ENCODE measurements around the gene NPDC1.
"Not testable (repeated sequence)": the region's sequence is repeated elsewhere in the genome, so short reads cannot be mapped to it uniquely, and the experiment has no call there.

NPDC1 gene

DNA sequence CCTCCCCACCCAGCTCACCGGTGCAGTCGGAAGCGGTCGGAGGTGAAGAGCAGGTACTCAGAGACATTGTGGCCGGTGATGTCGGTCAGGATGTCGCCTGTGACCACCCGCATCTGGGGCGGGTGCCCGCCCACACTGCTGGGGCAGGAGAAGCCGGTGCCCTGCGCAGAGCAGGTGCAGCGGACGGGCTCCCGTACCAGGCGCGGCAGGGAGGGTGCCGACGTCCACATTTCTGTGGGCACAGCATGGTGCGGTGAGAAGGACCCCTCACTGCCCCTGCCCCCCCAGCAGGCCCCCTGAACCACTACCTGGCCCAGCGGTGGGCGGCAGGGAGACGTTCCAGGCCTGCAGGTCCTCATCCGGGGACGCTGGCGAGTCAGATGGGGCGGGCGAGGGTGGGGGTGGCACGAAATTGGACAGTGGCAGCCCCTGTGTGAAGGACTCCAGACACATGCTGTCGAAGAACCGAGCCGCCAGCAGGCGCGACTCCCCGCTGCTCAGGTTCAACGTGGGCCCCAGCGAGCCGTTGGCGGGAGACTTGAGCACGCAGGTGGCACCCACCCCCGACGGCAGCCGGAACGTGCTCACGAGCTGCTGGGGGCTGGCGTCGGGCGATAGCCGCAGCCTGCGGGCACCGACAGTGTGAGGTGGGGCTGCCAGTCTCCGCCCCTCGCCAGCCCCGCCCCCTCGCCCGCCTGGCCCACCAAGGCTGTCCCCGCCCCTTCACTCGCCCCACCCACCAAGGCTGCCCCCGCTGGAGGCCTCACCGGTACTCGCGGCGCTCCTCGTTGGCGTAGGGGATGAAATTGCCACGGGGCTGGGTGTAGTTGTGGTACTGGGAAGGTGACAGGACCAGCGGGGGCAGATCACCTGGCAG is 33.0 kb downstream of the NPDC1 start:
- DNase-seq (ENCODE audit: low read depth in 1 of 2, low spot score in 1 of 2), result no peak

DNA sequence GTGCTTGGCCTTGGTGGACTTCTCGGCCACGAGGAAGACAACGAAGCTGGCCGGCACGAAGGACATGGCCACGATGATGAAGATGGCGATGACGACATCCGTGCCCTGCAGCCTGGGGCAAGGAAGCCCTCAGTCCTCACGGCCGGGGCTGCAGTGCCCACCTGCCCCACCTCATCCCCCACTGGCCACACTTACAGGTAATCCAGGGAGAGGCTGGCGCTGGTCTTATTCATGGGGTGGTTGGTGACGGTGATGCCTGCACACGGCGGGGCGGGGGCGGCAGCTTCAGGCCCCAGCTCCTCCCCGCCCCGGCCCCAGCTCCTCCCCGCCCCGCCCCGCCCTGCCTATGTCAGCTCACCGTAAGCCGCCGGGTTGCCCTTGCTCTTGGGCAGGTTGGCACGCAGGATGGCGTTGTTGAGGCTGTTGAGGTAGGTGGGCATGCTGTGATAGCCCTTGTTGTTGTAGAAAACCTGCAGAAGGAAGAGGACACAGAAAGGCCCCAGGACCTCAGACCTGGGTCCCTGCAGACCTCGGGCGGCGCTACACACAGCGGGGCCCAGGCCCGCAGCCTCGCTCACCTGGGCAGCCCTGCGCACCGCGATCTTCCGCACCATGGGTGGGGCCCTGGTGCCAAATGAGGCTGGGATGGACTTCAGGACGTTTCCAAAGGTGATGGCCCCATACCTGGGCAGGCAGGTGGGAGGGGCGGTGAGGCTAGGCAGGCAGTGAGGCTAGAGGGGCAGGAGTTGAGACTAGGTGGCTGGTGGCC is 33.9 kb downstream of the NPDC1 start:
- DNase-seq (ENCODE audit: low read depth in 1 of 2, low spot score in 1 of 2), result no peak

DNA sequence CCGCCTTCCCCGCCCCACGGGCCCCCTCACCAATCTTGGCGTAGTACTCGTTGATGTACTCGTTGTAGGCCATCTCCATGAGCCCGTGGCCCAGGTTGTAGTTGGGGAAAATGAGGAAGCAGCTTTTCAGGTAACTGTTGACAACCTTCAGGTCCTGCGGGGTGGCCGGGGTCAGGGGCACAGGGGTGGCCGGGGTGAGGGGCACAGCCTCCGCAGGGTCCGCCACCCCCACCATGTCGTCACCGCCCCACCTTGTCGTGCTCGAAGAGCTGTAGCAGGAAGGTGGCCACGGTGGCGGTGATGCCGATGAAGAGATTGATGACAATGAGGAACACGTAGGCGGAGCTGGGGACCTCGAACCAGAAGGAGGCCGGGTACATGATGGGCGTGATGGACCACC is 34.8 kb downstream of the NPDC1 start:
- no peak for DNase-seq (ENCODE audit: low read depth in 1 of 2, low spot score in 1 of 2)

DNA sequence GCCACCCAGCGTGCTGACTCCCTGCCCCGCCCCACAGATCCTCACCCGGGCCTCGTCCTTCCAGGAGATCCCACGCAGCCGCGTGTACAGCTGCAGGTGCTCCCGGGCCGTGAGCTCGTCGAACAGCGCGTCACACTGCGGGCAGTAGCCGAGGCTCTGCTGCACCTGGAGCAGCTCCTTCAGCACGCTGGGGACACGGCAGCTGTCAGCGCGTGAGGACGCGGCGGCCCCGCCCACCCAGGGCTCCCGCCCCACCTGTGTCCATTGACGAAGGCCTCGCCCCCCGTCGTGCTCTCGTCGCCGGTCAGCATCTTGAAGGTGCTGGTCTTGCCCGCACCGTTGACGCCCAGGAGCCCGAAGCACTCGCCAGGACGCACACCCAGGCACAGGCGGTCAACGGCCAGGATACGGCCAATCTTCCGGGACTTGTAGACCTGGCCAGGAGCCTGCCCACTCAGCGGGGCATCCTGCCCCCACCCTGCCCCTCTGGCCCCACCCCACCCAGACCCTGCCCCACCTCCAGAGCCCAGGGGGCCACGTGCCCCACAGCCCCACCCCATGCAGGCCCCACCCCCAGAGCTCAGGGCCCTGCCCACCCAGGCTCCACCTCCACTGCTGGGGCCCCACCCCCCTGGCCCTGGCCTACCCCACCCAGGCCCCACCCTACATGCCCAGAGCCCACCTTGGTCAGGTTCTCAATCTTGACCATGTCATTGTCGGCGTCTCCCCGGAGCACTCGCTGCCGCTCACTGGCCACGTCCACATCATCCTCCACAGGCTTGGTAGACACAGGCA is 35.8 kb downstream of the NPDC1 start:
- no peak for DNase-seq (ENCODE audit: low read depth in 1 of 2, low spot score in 1 of 2)

DNA sequence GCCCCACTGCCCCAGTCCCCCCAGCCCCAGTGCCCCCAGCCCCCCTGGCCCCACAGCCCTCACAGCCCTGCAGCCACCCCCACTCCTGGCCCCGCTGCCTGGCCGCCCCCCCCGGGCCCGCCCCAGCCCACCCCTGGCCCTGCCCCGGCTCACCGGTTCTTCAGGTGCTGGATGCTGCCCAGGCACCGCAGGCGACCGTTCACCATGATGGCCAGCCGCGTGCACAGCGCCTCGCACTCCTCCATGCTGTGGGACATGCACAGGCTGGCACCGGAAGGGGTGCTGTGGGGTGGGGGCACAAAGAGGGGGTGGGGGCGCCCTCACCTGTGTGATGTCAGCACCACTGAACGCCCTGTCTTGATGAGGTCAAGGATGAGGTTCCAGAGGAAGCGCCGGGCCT is 36.8 kb downstream of the NPDC1 start:
- DNase-seq (ENCODE audit: low read depth in 1 of 2, low spot score in 1 of 2), result no peak

DNA sequence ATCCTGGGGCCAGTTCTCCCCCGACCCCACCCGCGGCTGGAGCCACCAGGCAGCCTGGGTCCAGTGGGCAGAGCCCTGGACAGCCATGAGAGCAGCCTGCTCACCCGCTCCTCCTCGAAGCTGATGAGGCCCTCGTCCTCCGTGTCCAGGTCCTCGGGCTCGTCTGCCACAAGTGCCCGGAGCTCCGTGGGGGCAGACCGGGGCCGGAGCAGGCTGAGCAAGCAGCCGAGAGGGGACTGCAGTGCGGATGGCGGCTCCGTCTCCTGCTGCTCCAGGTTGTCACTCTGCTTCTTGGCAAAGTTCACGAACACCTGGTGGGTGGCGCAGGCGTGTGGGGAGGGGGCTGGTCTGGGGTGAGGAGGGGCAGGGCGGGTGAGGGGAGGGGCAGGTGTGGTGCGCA is 37.7 kb downstream of the NPDC1 start:
- no peak for DNase-seq (ENCODE audit: low read depth in 1 of 2, low spot score in 1 of 2)

DNA sequence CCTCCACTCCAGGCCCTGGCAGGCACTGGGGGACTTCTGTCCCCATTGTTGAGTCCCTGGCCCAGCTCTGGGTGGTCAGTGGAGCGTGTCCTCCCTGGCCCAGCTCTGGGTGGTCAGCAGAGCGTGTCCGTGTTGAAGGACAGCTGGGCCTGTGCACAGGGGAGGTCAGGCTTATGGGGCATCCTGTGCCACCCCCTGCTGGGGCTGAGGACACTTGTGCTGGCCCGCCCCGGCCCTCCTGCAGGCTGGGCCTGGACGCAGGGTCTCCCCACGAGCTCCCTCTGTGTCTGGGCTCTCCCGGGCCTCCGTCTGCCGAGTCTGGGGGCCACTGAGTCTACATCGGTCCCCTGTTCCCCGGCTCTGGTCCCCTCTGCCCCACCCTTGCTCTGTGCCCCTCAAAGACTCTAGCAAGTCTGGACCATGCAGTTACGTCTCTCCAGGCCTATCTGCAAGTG is 38.1 kb downstream of the NPDC1 start:
- no peak for DNase-seq (ENCODE audit: low read depth in 1 of 2, low spot score in 1 of 2)

DNA sequence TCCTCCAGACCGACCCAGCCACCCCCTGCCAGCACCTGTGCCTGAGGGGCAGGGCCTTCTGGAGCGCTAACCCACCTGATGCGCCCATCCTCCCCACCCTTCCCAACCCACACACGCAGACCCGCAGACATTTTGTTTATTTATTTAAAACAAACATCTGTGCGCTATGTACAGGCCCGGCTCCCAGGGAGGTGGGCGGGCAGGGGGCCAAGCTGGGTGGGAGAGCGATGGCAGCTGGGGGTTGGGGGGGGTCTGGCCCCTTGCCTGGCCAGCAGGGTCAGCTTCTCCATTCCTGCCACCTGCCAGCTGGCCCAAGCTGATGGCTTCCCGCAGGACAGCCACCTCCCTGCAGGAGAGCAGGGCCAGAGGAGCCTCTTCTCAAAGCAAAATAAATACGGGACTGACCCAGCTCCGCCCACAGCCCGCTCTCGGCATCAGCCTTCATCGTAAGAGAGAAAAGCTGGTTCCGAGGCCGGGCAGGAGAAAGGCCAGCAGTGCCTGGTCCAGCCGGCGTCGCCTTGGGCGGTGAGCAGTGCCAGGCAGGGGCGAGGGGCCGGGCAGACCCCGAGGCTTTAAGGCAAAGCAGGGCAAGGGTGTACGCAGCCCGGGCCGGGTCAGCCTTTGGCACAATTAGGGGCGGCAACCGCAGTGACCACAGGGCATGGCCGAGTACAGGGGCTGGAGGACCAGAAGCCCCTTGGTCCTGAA is 38.7 kb downstream of the NPDC1 start:
- DNase-seq (ENCODE audit: low read depth in 1 of 2, low spot score in 1 of 2), result no peak

DNA sequence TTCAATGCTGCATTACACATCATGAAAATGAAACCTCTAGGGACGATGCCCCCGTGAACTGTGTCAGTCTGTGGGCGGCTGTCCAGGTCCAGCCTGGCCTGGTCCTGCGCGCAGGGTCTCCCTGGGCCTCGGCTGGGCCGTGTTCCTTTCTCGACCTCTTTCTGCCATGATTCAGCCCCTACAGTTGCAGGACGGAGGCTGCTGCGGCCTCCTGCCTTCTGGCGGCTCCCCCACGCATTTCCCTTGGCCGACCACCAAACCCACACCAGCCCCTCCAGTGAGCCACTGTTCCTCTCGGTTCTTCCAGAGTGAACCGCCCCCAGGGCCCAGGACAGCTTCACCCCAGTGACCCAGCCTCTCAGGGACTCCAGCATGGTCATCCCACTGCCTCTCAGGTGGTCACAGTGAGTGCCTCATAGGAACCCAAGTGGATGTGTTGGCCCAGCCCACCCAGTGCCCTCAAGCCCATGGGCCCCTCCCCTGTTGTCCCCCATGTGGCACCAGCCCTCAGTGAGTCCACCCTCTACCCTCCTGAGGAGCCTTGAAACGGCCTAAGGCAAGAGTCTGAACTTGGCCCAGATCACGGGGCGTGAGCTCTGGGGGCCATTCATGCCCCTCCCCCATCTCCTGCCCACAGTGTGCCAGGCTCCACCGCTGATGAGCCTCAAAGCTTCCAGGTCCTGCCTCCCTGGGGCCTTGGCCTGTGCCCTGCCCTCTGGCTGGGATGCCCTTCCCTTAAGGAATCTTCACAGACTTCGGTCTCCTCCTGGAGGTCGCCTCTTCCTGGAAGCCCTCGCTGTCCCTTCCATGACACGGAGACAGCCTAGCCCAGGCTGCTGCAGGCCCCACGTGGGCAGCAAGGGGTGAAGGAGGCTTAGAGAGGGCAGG is 39.6 kb downstream of the NPDC1 start:
- DNase-seq (ENCODE audit: low read depth in 1 of 2, low spot score in 1 of 2), result no peak

DNA sequence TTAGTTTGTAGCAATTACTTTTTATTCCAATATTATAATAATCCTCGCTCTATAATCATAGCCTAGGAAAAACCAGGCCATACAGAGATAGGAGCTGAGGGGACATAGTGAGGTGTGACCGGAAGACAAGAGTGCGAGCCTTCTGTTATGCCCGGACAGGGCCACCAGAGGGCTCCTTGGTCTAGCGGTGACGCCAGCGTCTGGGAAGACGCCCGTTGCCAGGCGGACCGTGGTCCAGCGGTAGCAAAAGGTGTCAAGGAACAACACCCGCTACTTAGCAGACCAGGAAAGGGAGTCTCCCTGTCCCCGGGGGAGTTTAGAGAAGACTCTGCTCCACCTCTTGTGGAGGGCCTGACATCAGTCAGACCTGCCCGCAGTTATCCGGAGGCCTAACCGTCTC is 41.7 kb downstream of the NPDC1 start:
- DNase-seq (ENCODE audit: low read depth in 1 of 2, low spot score in 1 of 2), result not testable (repeated sequence)

DNA sequence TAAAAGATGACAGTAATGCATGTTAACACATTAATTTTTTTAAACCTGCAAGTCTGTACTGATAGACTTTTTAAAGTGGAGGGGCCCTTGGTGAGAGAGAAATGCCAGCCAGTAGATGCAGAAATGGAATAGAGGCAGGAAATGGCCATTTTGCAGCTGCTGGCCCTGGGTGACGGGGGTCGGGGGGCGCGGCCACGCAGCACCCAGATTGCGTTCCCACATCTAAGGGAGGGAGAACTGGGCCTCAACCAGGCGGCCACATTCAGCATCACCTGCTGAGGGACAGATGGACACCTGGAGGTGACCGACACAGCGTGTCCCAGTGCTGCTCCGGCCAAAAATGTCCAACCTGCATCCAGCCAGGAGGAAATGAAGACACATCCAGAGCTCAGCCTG is 43.3 kb downstream of the NPDC1 start:
- no peak for DNase-seq (ENCODE audit: low read depth in 1 of 2, low spot score in 1 of 2)

DNA sequence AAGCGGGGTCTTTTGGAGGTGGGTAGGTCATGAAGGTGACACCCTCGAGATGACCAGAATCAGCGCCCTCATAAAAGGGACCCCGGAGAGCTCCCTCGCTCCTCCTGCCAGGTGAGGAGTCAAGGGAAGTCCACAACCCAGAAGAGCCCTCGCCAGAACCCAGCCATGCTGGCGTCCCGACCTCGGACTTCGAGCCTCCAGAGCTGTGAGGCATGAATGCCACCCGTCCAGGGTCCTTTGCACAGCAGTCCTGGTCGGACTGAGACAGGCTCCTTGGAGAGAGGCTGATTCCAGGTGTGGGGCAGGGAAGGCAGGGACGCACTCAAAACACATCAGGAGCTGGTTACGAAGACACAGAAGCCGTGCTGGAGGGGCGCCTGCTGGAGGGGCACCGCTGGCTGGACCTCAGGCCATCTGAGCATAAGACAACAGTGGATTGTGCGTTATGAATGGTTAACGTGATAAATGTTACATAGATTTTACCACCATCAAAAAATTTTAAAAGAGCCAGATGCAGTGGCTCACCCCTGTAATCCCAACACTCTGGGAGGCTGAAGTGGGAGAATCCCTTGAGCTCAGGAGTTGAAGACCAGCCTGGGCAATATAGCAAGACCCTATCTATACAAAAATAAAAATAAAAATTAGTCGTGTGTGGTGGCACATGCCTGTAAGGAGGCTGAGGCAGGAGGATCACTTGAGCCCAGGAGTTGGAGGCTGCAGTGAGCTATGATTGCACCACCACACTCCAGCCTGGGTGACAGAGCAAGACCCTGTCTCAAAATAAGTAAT is 43.9 kb downstream of the NPDC1 start:
- DNase-seq (ENCODE audit: low read depth in 1 of 2, low spot score in 1 of 2), result no peak

DNA sequence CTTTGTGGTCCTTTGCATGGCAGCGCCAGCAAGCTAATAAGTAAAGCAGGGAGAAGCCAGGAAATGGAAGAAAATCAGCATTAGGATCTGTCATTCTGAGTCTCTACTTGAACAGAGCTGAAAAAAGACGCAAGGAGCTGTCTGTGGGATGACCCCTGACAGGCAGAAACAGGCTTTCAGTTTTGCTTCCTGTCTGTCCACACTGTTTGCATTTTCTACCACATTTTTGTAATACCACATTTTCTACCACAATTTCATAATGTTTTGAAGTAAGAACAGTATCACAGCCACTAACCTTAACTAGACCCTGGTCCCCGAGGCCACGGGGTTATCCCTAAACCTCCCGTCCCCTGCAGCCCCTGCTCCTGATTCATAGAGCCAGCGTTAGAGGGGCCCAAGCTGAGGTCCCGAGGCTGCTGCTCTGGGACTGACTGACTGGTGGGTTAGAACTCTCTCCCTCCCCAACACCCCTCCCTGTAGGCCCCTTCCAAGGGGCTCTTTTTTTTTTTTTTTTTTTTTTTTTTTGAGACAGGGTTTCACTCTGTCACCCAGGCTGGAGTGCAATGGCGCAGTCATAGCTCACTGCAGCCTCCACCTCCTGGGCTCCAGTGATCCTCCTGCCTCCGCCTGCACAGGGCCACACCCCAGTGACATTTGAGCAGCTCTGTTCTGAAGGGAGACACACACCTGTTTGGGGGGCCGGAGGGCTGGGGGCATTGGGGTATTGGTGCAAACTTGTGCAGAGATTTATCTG is 45.6 kb downstream of the NPDC1 start:
- DNase-seq (ENCODE audit: low read depth in 1 of 2, low spot score in 1 of 2), result no peak

DNA sequence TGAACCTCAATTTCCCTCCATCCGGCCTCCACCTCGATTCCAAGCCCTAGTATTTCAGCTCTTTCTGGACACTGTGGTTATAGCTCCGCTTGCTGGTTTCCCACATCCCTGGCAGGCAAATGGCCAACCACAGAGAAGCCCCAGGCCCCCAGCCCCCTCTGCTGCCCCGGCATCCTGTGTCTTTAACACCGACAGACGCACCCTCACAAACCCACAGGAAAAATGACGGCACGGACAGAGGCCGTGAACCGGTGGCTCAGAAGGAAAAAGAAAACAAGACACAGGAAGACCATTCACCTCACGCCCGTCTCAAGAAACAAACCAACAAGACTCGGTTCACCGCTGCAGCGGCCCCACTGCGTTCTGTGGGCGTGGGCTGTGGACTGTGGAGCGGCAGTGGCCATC is 48.1 kb downstream of the NPDC1 start:
- DNase-seq (ENCODE audit: low read depth in 1 of 2, low spot score in 1 of 2), result no peak

DNA sequence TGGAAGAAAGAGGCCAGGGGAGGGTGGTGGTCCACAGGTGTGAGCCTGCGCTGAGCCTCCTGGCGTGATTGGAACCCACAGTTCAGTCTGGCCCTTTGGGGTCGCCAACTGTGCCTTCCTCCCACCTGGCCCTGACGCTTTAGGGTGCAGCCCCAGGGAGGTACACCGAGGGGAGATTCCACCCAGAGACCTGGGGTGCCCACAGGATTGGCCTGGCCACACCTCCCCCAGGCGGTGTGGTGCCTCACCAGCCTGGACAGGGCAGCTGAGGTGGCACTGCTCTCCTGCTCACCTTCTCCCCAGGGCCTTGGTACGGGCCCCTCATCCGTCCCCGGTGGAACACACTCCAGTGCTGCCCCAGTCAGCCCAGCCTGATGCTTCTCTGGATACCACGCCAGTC is 48.6 kb downstream of the NPDC1 start:
- DNase-seq (ENCODE audit: low read depth in 1 of 2, low spot score in 1 of 2), result no peak

DNA sequence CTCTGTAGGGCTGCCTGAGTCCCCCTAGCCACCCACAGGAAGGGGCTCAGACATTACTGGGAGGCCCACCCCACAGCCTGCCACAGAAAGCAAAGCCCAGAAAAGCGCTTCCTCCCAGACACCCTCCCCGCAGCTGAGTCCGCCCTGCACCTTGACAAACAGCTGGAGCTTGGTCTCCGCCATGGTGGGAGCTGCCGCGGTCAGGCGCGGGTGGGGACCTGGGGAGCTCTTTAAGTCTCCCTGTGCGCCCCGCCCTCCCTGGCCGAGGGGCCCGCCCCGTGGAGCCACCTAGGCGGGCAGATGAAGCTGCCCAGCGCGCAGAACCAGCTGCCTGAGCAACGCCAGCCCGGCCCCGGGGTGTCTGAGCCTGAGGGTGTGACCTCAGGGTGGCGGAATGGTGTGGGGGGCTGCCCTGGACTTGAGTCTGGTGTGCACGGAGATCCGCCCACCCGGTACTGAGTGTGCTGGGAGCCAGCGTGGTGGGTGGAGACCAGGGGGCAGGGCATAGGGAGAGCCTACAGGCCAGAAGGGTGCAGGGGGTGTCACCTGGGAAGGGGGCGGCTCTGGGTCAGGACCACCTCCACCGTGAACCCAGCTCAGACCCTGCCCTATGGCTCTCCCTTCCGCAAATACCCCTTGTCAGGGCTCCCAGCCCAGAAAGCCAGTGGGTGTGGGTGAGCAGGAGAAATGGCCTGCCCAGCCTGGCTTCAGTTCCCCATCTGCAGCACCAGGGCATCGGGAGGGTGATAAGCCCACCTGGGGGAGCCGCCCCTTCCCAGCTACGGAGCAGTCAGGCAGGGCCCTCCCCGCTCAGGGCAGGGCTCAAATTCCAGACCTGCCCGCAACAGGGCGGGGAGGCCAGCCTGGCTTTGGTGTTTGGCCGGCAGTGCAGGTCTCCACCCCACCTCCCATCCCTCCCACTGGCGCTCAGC is 49.4 kb downstream of the NPDC1 start, which contains the start of gene CLIC3:
Gene CLIC3, minus strand, starts transcription at position 208 of the 932 bp plus-strand sequence. Its CDS starts 25 bp downstream, at position 183.
- DNase-seq (ENCODE audit: low read depth in 1 of 2, low spot score in 1 of 2), result peak; percentile 30 to 32

DNA sequence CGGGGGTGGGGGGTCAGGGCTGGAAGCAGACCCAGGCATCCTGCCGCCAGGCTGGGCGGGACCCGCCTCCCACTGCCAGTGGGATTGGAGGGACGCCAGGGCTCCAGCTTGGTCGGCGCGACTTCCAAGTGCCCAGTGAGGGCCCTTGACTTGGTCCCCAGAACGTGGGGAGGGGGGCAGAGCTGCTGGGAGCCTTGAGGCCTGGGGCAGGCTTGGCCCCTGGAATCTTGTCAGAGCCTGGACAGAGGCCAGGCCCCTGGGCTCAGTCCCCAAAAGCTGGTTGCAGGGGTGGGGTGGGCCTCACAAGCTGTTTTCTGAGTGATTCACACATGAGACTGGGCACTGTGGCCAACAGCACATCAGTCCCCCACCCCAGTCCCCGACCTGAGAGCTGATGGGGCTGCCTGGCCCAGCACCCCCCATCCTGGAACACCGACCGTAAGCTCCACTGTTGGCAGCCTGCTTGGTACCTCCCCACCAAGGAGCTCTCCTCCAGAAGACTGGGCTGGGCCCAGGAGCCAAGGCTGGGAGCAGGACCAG is 50.1 kb downstream of the NPDC1 start:
- no peak for DNase-seq (ENCODE audit: low read depth in 1 of 2, low spot score in 1 of 2)
